Stomach (tissue), 9 donors: ENCODE measurements around the gene CACNA2D3. TPM values are rescaled to one million over a fixed set of nuclear protein-coding genes. Genes with fewer than 3 reads are reported as not detected.

ENCODE experiments used
- DNase-seq, 2 donors: peaks; one replicate each; pipeline versions ENCODE4 v3.0.0 to v3.0.0-alpha.2; 2013 to 2019
- H3K27ac ChIP-seq, 5 donors: fragments of 200-600 bp in 4 of 5; sonication (generic) in 4 of 5; one replicate each; pipeline ENCODE4 v1.5.1; 2013 to 2019; ENCODE audit warnings: mild to moderate bottlenecking in 1 of 5, moderate library complexity in 1 of 5
- H3K27me3 ChIP-seq, 3 donors: fragments of 200-600 bp; sonication (generic); one replicate each; pipeline ENCODE4 v1.5.1; 2017 to 2019; ENCODE audit warnings: mixed run types in 1 of 3
- H3K36me3 ChIP-seq, 4 donors: fragments of 200-600 bp; sonication (generic); 1 replicate in 3 of 4; 2 replicates in 1 of 4; pipeline ENCODE4 v1.5.1; 2016 to 2019
- H3K4me1 ChIP-seq, 4 donors: fragments of 200-600 bp; sonication (generic); one replicate each; pipeline ENCODE4 v1.5.1; 2016 to 2019
- H3K4me3 ChIP-seq, 4 donors: fragments of 200-600 bp; sonication (generic) in 3 of 4; one replicate each; pipeline ENCODE4 v1.5.1; 2016 to 2019; ENCODE audit warnings: mild to moderate bottlenecking in 1 of 4
- H3K9me3 ChIP-seq, 4 donors: fragments of 200-600 bp; sonication (generic); one replicate each; pipeline ENCODE4 v1.5.1; 2016 to 2019
- CTCF ChIP-seq, 7 experiments: fragments of 450-650 bp in 4 of 7; fragments of 200-600 bp in 3 of 7; sonication (generic) in 3 of 7; IDR thresholded peaks; one replicate each; pipeline ENCODE4 v1.5.1; 2016 to 2019; ENCODE audit warnings: antibody characterized with exemption in 7 of 7, control low read depth in 2 of 7, mild to moderate bottlenecking in 1 of 7
- EP300 ChIP-seq: sonication (generic); formaldehyde crosslinking; IDR thresholded peaks from one replicate; pipeline ENCODE4 v1.6.1; 2017; ENCODE audit warnings: antibody characterized with exemption
- POLR2A ChIP-seq, 4 donors: fragments of 450-650 bp; IDR thresholded peaks; one replicate each; pipeline ENCODE4 v1.6.1; 2016; ENCODE audit warnings: antibody characterized with exemption in 4 of 4, control low read depth in 2 of 4, mild to moderate bottlenecking in 1 of 4, moderate library complexity in 1 of 4
- POLR2AphosphoS5 ChIP-seq, 3 donors: sonication (generic); formaldehyde crosslinking; IDR thresholded peaks; one replicate each; pipeline ENCODE4 v1.6.1; 2016; ENCODE audit warnings: antibody characterized with exemption in 3 of 3
- WGBS, 5 donors: extraction: QIAGEN DNeasy Blood & Tissue Kit in 3 of 5; methylation state at CpG; one replicate each; pipeline versions ENCODE4 v1.1.5 to v1.1.7; 2013 to 2018; 5-methylcytosine and 5-hydroxymethylcytosine counted together
- intact Hi-C: fragments of 100-400 bp; cut with DNase I; formaldehyde crosslinking; loops from one replicate; pipeline ENCODE4 v1.15.1; 2023; ENCODE audit warnings: low total_unique reads
- polyA plus RNA-seq, 3 donors: library from polyadenylated mRNA; stranded (reverse); fragments of 200-250 nt; gene quantifications; one replicate each; pipeline ENCODE4 v1.2.3, GENCODE V29; 2013
- total RNA-seq, 5 donors: library from RNA; depleted of rRNA; stranded (reverse); fragments of >200 nt; gene quantifications; one replicate each; pipeline versions ENCODE4 v1.1.0 to v1.2.3, GENCODE V29; 2014 to 2016
- donor health status: healthy with polysubstance abuse.
- donor health status: Bipolar disorder and iron deficiency.
- donor health status: healthy.

CACNA2D3 gene
- total and polyA plus RNA-seq, 8 donors: 0.56 to 54.0 (median 2.9) TPM; not detected in 1

DNA sequence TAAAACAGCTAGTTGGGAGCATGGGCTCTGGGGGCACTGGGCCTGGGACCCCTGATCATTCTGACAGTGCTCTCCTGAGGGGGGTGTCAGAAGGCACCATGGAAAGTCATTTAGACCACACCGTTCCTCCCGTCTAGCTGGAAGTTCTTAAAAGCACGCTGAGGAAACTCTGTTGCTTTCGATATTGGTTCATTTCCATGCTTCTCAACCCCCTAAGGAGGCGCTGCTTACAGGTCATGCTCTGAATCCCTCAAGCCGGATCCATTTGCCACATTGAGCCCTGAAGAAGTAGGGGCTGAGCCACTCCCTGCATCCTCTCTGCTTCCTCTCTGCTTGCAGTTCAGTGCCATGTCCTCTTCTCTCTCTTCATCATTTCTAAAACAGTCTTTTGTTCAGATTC, 187.2 kb downstream of the CACNA2D3 start:
- H3K4me1 ChIP-seq: peaks cover 0 to 17% (median 3%) of the 10 kb centered on the region in 4 donors
- H3K27me3 ChIP-seq: no peaks in the 10 kb centered on the region
- H3K27ac ChIP-seq: no peak overlapping the region
- no peak overlapping the region for H3K4me3 ChIP-seq
- intact Hi-C loops: no loop called here
- WGBS, 5 donors: 47 to 86% (median 61%) methylated on average over 6 of the region's 6 CpGs
- no peak for DNase-seq
- TF ChIP-seq POLR2A (IDR thresholded peaks at IDR 0.05): no peak
- no peak for TF ChIP-seq POLR2AphosphoS5 (IDR thresholded peaks at IDR 0.05)
- TF ChIP-seq CTCF (IDR thresholded peaks at IDR 0.05): no peak
- TF ChIP-seq EP300: no peak
- no peaks in the 10 kb centered on the region for H3K36me3 ChIP-seq
- no peaks in the 10 kb centered on the region for H3K9me3 ChIP-seq

DNA sequence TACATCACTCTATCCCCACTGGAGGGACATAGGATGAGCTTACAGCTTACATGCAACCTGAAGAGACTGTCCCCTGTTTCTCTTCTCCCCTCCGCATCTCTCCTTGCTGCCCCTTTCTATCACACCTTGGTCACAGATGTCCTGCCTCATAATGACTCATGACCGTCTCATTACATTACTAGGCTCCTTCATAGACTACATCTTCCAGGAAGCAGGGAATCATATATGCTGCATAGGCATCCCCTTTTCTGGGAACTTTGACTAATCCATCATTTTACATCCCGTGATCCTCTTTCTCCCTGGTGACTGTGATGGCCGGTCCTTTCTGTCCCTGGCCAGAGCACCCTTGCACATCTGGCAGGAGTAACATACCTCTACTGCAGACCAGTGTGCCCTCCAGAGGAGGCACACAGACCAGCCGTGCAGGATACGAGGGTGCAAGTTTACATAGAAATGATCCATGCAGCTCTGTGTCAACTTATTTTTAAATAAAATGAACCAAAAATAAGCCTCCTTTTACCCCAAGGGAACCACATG, 188.9 kb downstream of the CACNA2D3 start:
- Histone ChIP-seq H3K27me3 (no peaks in the 10 kb centered on the region), H3K9me3 (no peaks in the 10 kb centered on the region), H3K4me1 (peaks cover 0 to 11% (median 0%) of the 10 kb centered on the region in 4 donors), H3K36me3 (no peaks in the 10 kb centered on the region), H3K27ac (no peak overlapping the region), H3K4me3 (no peak overlapping the region)
- 76 to 87% (median 79%) methylated on average over 6 of the region's 6 CpGs for WGBS, 5 donors
- TF ChIP-seq CTCF (IDR thresholded peaks at IDR 0.05): no peak
- no peak for TF ChIP-seq POLR2A (IDR thresholded peaks at IDR 0.05)
- TF ChIP-seq POLR2AphosphoS5 (IDR thresholded peaks at IDR 0.05): no peak
- no peak for TF ChIP-seq EP300
- DNase-seq: no peak
- intact Hi-C loops: no loop called here

- 55 to 70% (median 66%) methylated on average over 9 of the region's 9 CpGs for WGBS, 5 donors
- intact Hi-C loops: no loop called here
- no peak for TF ChIP-seq POLR2A (IDR thresholded peaks at IDR 0.05)
- no peak for TF ChIP-seq EP300
- no peak for TF ChIP-seq CTCF (IDR thresholded peaks at IDR 0.05)
- TF ChIP-seq POLR2AphosphoS5 (IDR thresholded peaks at IDR 0.05): no peak
Measured at GRCh38 chr3:54312156-54312899, 190.0 kb downstream of the CACNA2D3 start.

DNA sequence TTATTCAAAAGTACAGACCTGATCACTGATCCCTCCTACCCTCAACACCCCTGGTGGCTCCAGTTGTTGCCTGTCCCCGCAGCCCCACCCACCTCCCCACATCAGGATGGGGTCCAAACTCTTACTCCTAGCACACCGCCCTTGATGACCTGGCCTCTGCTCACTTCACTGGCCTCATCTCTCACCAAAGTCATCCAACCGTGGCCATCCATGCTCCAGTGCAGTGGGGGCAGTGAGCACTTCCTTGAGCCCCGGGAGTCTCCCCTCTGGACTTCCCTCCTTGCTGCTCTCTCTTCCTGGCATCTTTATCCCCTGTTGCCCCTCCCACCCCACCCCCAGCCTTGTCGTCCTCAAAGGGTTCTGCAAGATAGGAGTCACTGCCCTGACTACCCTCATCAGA, 191.1 kb downstream of the CACNA2D3 start:
- WGBS, 5 donors: 82 to 87% (median 86%) methylated on average over 5 of the region's 5 CpGs
- TF ChIP-seq EP300 (no peak), POLR2A (IDR thresholded peaks at IDR 0.05) (no peak), CTCF (IDR thresholded peaks at IDR 0.05) (no peak), POLR2AphosphoS5 (IDR thresholded peaks at IDR 0.05) (no peak)

More at GRCh38 chr3:54312156-54312899, 190.0 kb downstream of the CACNA2D3 start:
- Histone ChIP-seq H3K36me3 (no peaks in the 10 kb centered on the region), H3K9me3 (no peaks in the 10 kb centered on the region), H3K4me1 (peaks cover 0 to 11% (median 0%) of the 10 kb centered on the region in 4 donors), H3K4me3 (no peak overlapping the region), H3K27me3 (no peaks in the 10 kb centered on the region), H3K27ac (no peak overlapping the region)
- DNase-seq: no peak

More for the DNA sequence above, 191.1 kb downstream of the CACNA2D3 start:
- no peaks in the 10 kb centered on the region for H3K9me3 ChIP-seq
- DNase-seq: no peak
- intact Hi-C loops: no loop called here
- no peaks in the 10 kb centered on the region for H3K36me3 ChIP-seq
- H3K27me3 ChIP-seq: no peaks in the 10 kb centered on the region
- no peak overlapping the region for H3K27ac ChIP-seq
- H3K4me1 ChIP-seq: peaks cover 0 to 3% (median 0%) of the 10 kb centered on the region in 4 donors
- H3K4me3 ChIP-seq: no peak overlapping the region
